Glutamatergic neuron (in vitro differentiated cells): ENCODE data around the gene CRNN. TPM values are rescaled to one million over a fixed set of nuclear protein-coding genes. Genes with fewer than 3 reads are reported as not detected.

ENCODE experiments used
- DNase-seq: peaks from one replicate; pipeline ENCODE4 v3.0.0; 2022
- H3K27ac Mint-ChIP-seq: one replicate; pipeline ENCODE4 v1.8.0; 2020; ENCODE audit warnings: mild to moderate bottlenecking, mixed read lengths, inconsistent platforms; ENCODE audit not compliant: unreplicated experiment
- H3K27me3 Mint-ChIP-seq: one replicate; pipeline ENCODE4 v1.8.0; 2020; ENCODE audit warnings: mild to moderate bottlenecking, moderate library complexity, mixed read lengths, inconsistent platforms; ENCODE audit not compliant: unreplicated experiment
- H3K36me3 Mint-ChIP-seq: one replicate; pipeline ENCODE4 v1.8.0; 2020; ENCODE audit warnings: mild to moderate bottlenecking, mixed read lengths, inconsistent platforms; ENCODE audit not compliant: unreplicated experiment
- H3K4me1 Mint-ChIP-seq: one replicate; pipeline ENCODE4 v1.8.0; 2020; ENCODE audit warnings: mild to moderate bottlenecking, low read depth, mixed read lengths, inconsistent platforms; ENCODE audit not compliant: unreplicated experiment
- H3K4me3 Mint-ChIP-seq: one replicate; pipeline ENCODE4 v1.8.0; 2020; ENCODE audit warnings: mild to moderate bottlenecking, mixed read lengths, inconsistent platforms; ENCODE audit not compliant: unreplicated experiment
- H3K9me3 Mint-ChIP-seq: one replicate; pipeline ENCODE4 v1.8.0; 2020; ENCODE audit warnings: mild to moderate bottlenecking, moderate library complexity, mixed read lengths, inconsistent platforms; ENCODE audit not compliant: unreplicated experiment
- CTCF ChIP-seq: fragments of 200-600 bp; sonication (generic); IDR thresholded peaks from one replicate; pipeline ENCODE4 v1.5.0; 2021; ENCODE audit not compliant: partially characterized antibody, unreplicated experiment
- total RNA-seq: library from RNA; stranded (reverse); fragmentation: NEBNext Ultra II Directional; extraction: Animal tissue kit (Norgen Biotek cat#: 25700); gene quantifications from one replicate; pipeline ENCODE4 v1.2.1, GENCODE V29; 2021; ENCODE audit not compliant: unreplicated experiment

CRNN gene
- total RNA-seq, 1 donor from 2014 or later, result not detected

- no peak overlapping the region for H3K4me3 Mint-ChIP-seq
- TF ChIP-seq CTCF, result no peak
- H3K27me3 Mint-ChIP-seq, result no peaks in the 10 kb centered on the region
- H3K9me3 Mint-ChIP-seq, result peaks cover 9% of the 10 kb centered on the region
- no peak overlapping the region for H3K27ac Mint-ChIP-seq
- no peak for DNase-seq
- H3K36me3 Mint-ChIP-seq, result no peaks in the 10 kb centered on the region
- peaks cover 10% of the 10 kb centered on the region for H3K4me1 Mint-ChIP-seq
Observed at GRCh38 chr1:152380932-152381331, 33.1 kb downstream of the CRNN start.

- TF ChIP-seq CTCF, result no peak
Observed at GRCh38 chr1:152374451-152374850, 39.6 kb downstream of the CRNN start.

GRCh38 chr1:152372672-152373071 lies 41.4 kb downstream of the CRNN start:
- DNase-seq, result no peak
- TF ChIP-seq CTCF, result no peak
- peaks cover 8% of the 10 kb centered on the region for H3K4me1 Mint-ChIP-seq
- H3K27me3 Mint-ChIP-seq, result peaks cover 2% of the 10 kb centered on the region
- H3K27ac Mint-ChIP-seq, result no peak overlapping the region
- H3K4me3 Mint-ChIP-seq, result no peak overlapping the region
- peaks cover 6% of the 10 kb centered on the region for H3K9me3 Mint-ChIP-seq
- peaks cover 9% of the 10 kb centered on the region for H3K36me3 Mint-ChIP-seq

More at GRCh38 chr1:152374451-152374850, 39.6 kb downstream of the CRNN start:
- no peak overlapping the region for H3K27ac Mint-ChIP-seq
- peaks cover 2% of the 10 kb centered on the region for H3K27me3 Mint-ChIP-seq
- no peak overlapping the region for H3K4me3 Mint-ChIP-seq
- peaks cover 11% of the 10 kb centered on the region for H3K4me1 Mint-ChIP-seq
- DNase-seq, result no peak
- H3K9me3 Mint-ChIP-seq, result peaks cover 7% of the 10 kb centered on the region
- H3K36me3 Mint-ChIP-seq, result peaks cover 5% of the 10 kb centered on the region

GRCh38 chr1:152367436-152367835 lies 46.6 kb downstream of the CRNN start:
- H3K4me1 Mint-ChIP-seq, result peaks cover 5% of the 10 kb centered on the region
- no peak overlapping the region for H3K27ac Mint-ChIP-seq
- H3K27me3 Mint-ChIP-seq, result peaks cover 2% of the 10 kb centered on the region
- peaks cover 9% of the 10 kb centered on the region for H3K36me3 Mint-ChIP-seq
- TF ChIP-seq CTCF, result no peak
- H3K4me3 Mint-ChIP-seq, result no peak overlapping the region
- DNase-seq, result no peak
- peaks cover 6% of the 10 kb centered on the region for H3K9me3 Mint-ChIP-seq

GRCh38 chr1:152359906-152360305 lies 54.2 kb downstream of the CRNN start, which contains the start of gene FLG2:
Gene FLG2, minus strand, starts transcription at chr1:152360006. Its CDS starts 1,122 bp downstream, at chr1:152358884.
- TF ChIP-seq CTCF, result no peak
- Mint-ChIP-seq H3K27me3 (no peaks in the 10 kb centered on the region), H3K4me1 (no peaks in the 10 kb centered on the region), H3K36me3 (no peaks in the 10 kb centered on the region), H3K9me3 (no peaks in the 10 kb centered on the region), H3K4me3 (no peak within 1 kb of the TSS), H3K27ac (no peak within 1 kb of the TSS)
- no peak for DNase-seq

Other genes with a start within 250 kb of the CRNN start
- not detected for gene HRNR, start 190.1 kb downstream of the CRNN start, total RNA-seq
- gene FLG, start 89.0 kb downstream of the CRNN start, total RNA-seq, result not detected
- not detected for gene FLG2, start 54.3 kb downstream of the CRNN start, total RNA-seq
- gene LCE5A, start 96.5 kb upstream of the CRNN start, total RNA-seq, result not detected
- not detected for gene CRCT1, start 100.2 kb upstream of the CRNN start, total RNA-seq
- not detected for gene LCE3E, start 152.5 kb upstream of the CRNN start, total RNA-seq
- gene LCE3D, start 166.3 kb upstream of the CRNN start, total RNA-seq, result not detected
- gene LCE3C, start 186.0 kb upstream of the CRNN start, total RNA-seq, result not detected
- not detected for gene LCE3B, start 199.5 kb upstream of the CRNN start, total RNA-seq
- gene LCE3A, start 208.8 kb upstream of the CRNN start, total RNA-seq, result not detected
- not detected for gene LCE2D, start 249.1 kb upstream of the CRNN start, total RNA-seq